Measurements from ENCODE around the gene FAM81A. TPM values are rescaled to one million over a fixed set of nuclear protein-coding genes. Genes with fewer than 3 reads are reported as not detected.

FAM81A gene
- total RNA-seq, 1 donor from 2014 or later, result 0.41 TPM

DNA sequence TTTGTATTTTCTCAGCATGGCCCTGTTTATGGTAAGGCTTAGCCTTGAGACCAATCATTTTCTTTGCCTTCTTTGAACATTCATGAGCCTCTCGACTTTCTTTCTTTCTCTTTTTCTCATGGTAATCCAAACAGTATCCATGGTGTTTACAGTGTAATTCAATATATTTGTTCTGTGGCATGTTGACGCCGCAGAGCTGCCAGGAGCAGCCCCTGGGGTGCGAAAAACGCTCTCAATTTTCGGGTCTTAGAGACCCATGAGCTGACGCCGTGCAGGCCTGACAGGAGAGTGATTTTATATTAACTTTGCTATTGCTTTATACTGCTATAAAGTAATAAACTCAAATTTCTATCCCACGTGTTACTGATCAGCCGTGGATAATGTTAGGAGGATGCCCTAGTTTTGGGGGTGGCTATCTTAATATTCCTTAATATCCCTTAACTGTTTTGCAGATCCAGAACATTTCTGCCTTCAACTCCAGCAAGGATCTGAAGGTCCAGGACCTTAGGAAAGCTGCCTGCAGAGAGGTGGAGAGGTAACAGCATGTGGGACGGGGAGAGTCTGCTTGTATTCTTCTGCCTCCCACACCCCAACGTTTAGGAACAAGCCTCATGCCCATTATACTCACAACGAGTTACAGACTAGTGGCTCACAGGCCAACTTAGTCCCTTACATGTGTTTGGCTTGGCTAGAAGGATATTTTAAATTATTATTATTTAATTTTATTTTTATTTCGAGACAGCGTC, 36.0 kb upstream of the FAM81A start:
- H3K27me3 Mint-ChIP-seq (ENCODE audit: insufficient read depth, low read depth), result peaks cover 2% of the 10 kb centered on the region
- Histone ChIP-seq H3K9ac (peak overlapping the region; percentile 13), H3K27ac (no peak overlapping the region), H3K27me3 (no peaks in the 10 kb centered on the region), H3K79me2 (ENCODE audit: low read depth) (no peaks in the 10 kb centered on the region), H3K9me3 (ENCODE audit: low read depth) (no peaks in the 10 kb centered on the region), H3F3A (ENCODE audit: low read depth) (peaks cover 3% of the 10 kb centered on the region), H4K20me1 (ENCODE audit: low read depth) (no peaks in the 10 kb centered on the region), H3K36me3 (no peaks in the 10 kb centered on the region), H3K4me2 (peak overlapping the region; percentile 43), H3K4me1 (peaks cover 10% of the 10 kb centered on the region), H3K4me3 (no peak overlapping the region), H2AFZ (replicated peaks) (peak overlapping the region; percentile 61)
- H3K27ac Mint-ChIP-seq, result no peak overlapping the region
- no peaks in the 10 kb centered on the region for H3K9me3 Mint-ChIP-seq
- H3K36me3 Mint-ChIP-seq, result no peaks in the 10 kb centered on the region
- DNase-seq (ENCODE audit: low spot score), result no peak
- no peak overlapping the region for H3K4me3 Mint-ChIP-seq
- TF ChIP-seq EZH2phosphoT487 (IDR thresholded peaks at IDR 0.05), result no peak
- no peak for TF ChIP-seq EZH2 (IDR thresholded peaks at IDR 0.05)
- no peak for TF ChIP-seq CTCF (IDR thresholded peaks at IDR 0.05)
- H3K4me1 Mint-ChIP-seq, result peaks cover 8% of the 10 kb centered on the region

DNA sequence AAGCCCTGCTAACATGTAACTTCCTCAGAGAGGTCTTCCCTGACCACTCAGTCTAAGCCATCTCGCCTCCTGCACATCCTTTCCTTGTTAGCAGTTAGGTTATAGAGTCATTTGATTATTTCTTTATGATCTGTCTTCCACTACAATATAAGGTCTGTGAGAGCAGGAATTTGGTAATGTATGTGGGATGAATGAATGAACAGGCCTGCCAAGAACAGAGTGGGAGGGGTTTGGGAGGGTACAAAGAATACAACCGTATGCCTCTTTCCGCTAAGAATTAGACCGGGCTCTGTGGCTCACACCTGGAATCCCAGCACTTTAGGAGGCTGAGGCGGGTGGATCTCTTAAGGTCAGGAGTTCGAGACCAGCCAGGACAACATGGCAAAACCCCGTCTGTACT, 32.9 kb upstream of the FAM81A start:
- H3K4me1 ChIP-seq, result peaks cover 10% of the 10 kb centered on the region
- H4K20me1 ChIP-seq (ENCODE audit: low read depth), result no peaks in the 10 kb centered on the region
- no peaks in the 10 kb centered on the region for H3K36me3 ChIP-seq
- no peak for DNase-seq (ENCODE audit: low spot score)
- H3K27me3 ChIP-seq, result no peaks in the 10 kb centered on the region
- no peak overlapping the region for H3K27ac ChIP-seq
- no peak overlapping the region for H2AFZ ChIP-seq (replicated peaks)
- Mint-ChIP-seq H3K27me3 (ENCODE audit: insufficient read depth, low read depth) (peaks cover 4% of the 10 kb centered on the region), H3K27ac (no peak overlapping the region), H3K36me3 (no peaks in the 10 kb centered on the region), H3K9me3 (no peaks in the 10 kb centered on the region), H3K4me1 (peaks cover 8% of the 10 kb centered on the region), H3K4me3 (no peak overlapping the region)
- no peaks in the 10 kb centered on the region for H3K79me2 ChIP-seq (ENCODE audit: low read depth)
- TF ChIP-seq EZH2 (IDR thresholded peaks at IDR 0.05) (no peak), EZH2phosphoT487 (IDR thresholded peaks at IDR 0.05) (no peak), CTCF (IDR thresholded peaks at IDR 0.05) (no peak)
- no peak overlapping the region for H3K9ac ChIP-seq
- no peak overlapping the region for H3K4me3 ChIP-seq
- peaks cover 3% of the 10 kb centered on the region for H3F3A ChIP-seq (ENCODE audit: low read depth)
- H3K9me3 ChIP-seq (ENCODE audit: low read depth), result no peaks in the 10 kb centered on the region
- no peak overlapping the region for H3K4me2 ChIP-seq

GRCh38 chr15:59406446-59406845, 31.5 kb upstream of the FAM81A start:
- no peak overlapping the region for H3K9ac ChIP-seq
- H3K27ac ChIP-seq, result no peak overlapping the region
- no peaks in the 10 kb centered on the region for H3F3A ChIP-seq (ENCODE audit: low read depth)
- Mint-ChIP-seq H3K4me1 (peaks cover 8% of the 10 kb centered on the region), H3K27ac (no peak overlapping the region), H3K27me3 (ENCODE audit: insufficient read depth, low read depth) (peaks cover 7% of the 10 kb centered on the region), H3K9me3 (no peaks in the 10 kb centered on the region), H3K36me3 (no peaks in the 10 kb centered on the region), H3K4me3 (no peak overlapping the region)
- no peak for DNase-seq (ENCODE audit: low spot score)
- no peaks in the 10 kb centered on the region for H3K9me3 ChIP-seq (ENCODE audit: low read depth)
- no peaks in the 10 kb centered on the region for H3K36me3 ChIP-seq
- H3K4me3 ChIP-seq, result no peak overlapping the region
- H3K4me1 ChIP-seq, result peaks cover 8% of the 10 kb centered on the region
- H3K4me2 ChIP-seq, result no peak overlapping the region
- H4K20me1 ChIP-seq (ENCODE audit: low read depth), result no peaks in the 10 kb centered on the region
- H2AFZ ChIP-seq (replicated peaks), result no peak overlapping the region
- H3K79me2 ChIP-seq (ENCODE audit: low read depth), result no peaks in the 10 kb centered on the region
- TF ChIP-seq EZH2phosphoT487 (IDR thresholded peaks at IDR 0.05) (no peak), CTCF (IDR thresholded peaks at IDR 0.05) (no peak), EZH2 (IDR thresholded peaks at IDR 0.05) (no peak)
- H3K27me3 ChIP-seq, result no peaks in the 10 kb centered on the region
